Neural progenitor cell (in vitro differentiated cells): ENCODE data around the gene FADS2. TPM values are rescaled to one million over a fixed set of nuclear protein-coding genes. Genes with fewer than 3 reads are reported as not detected.

Experiments
- DNase-seq: peaks from one replicate; pipeline ENCODE4 v3.0.0-alpha.2; 2016; ENCODE audit warnings: low spot score
- H2AFZ ChIP-seq: fragments of 200-600 bp; sonication (generic); replicated peaks from 2 replicates; pipeline ENCODE4 v1.6.1; 2016; ENCODE audit warnings: antibody characterized with exemption
- H3F3A ChIP-seq: fragments of 200-600 bp; sonication (generic); 2 replicates; pipeline ENCODE4 v1.6.1; 2016; ENCODE audit warnings: antibody characterized with exemption, low read depth
- H3K27ac ChIP-seq: fragments of 200-600 bp; sonication (generic); 2 replicates; pipeline ENCODE4 v1.5.1; 2016; ENCODE audit warnings: mild to moderate bottlenecking
- H3K27me3 ChIP-seq: fragments of 200-600 bp; sonication (generic); 2 replicates; pipeline ENCODE4 v1.6.1; 2016; ENCODE audit warnings: mild to moderate bottlenecking, moderate library complexity
- H3K36me3 ChIP-seq: fragments of 200-600 bp; sonication (generic); 2 replicates; pipeline ENCODE4 v1.5.1; 2016
- H3K4me1 ChIP-seq: fragments of 200-600 bp; sonication (generic); 2 replicates; pipeline ENCODE4 v1.6.1; 2016; ENCODE audit warnings: mixed run types
- H3K4me2 ChIP-seq: fragments of 200-600 bp; sonication (generic); 2 replicates; pipeline ENCODE4 v1.6.1; 2016
- H3K4me3 ChIP-seq: fragments of 200-600 bp; sonication (generic); 2 replicates; pipeline ENCODE4 v1.5.1; 2016
- H3K79me2 ChIP-seq: fragments of 200-600 bp; sonication (generic); 2 replicates; pipeline ENCODE4 v1.6.1; 2016; ENCODE audit warnings: low read depth
- H3K9ac ChIP-seq: fragments of 200-600 bp; sonication (generic); 2 replicates; pipeline ENCODE4 v1.6.1; 2016
- H3K9me3 ChIP-seq: fragments of 200-600 bp; sonication (generic); 2 replicates; pipeline ENCODE4 v1.5.1; 2016; ENCODE audit warnings: low read depth
- H4K20me1 ChIP-seq: fragments of 200-600 bp; sonication (generic); 2 replicates; pipeline ENCODE4 v1.6.1; 2016; ENCODE audit warnings: low read depth
- H3K27ac Mint-ChIP-seq: 3 replicates; pipeline ENCODE4 v1.8.0; 2021; ENCODE audit warnings: mixed read lengths
- H3K27me3 Mint-ChIP-seq: 2 replicates; pipeline ENCODE4 v1.8.0; 2022; ENCODE audit warnings: low read depth, mild to moderate bottlenecking, inconsistent platforms, moderate library complexity, mixed read lengths; ENCODE audit not compliant: insufficient read depth
- H3K36me3 Mint-ChIP-seq: 3 replicates; pipeline ENCODE4 v1.8.0; 2021; ENCODE audit warnings: mixed read lengths
- H3K4me1 Mint-ChIP-seq: 3 replicates; pipeline ENCODE4 v1.8.0; 2021; ENCODE audit warnings: mixed read lengths
- H3K4me3 Mint-ChIP-seq: 3 replicates; pipeline ENCODE4 v1.8.0; 2021; ENCODE audit warnings: mild to moderate bottlenecking, moderate library complexity, mixed read lengths
- H3K9me3 Mint-ChIP-seq: 3 replicates; pipeline ENCODE4 v1.8.0; 2020; ENCODE audit warnings: mixed read lengths
- EZH2 ChIP-seq: fragments of 200-600 bp; sonication (generic); IDR thresholded peaks from 2 replicates; pipeline ENCODE4 v1.6.1; 2017; ENCODE audit warnings: antibody characterized with exemption, mild to moderate bottlenecking, moderate library complexity
- EZH2phosphoT487 ChIP-seq: fragments of 200-600 bp; sonication (generic); IDR thresholded peaks from 2 replicates; pipeline ENCODE4 v1.6.1; 2017; ENCODE audit warnings: antibody characterized with exemption
- total RNA-seq: library from RNA; depleted of rRNA; stranded (reverse); fragments of >200 nt; gene quantifications from 2 replicates; pipeline ENCODE4 v1.2.3, GENCODE V29; 2015; ENCODE audit warnings: low replicate concordance
- TF ChIP-seq, protein P1 (sequence below): fragments of 200-600 bp; sonication (generic); IDR thresholded peaks from 2 replicates; pipeline ENCODE4 v1.5.1; 2017; ENCODE audit warnings: antibody characterized with exemption, mild to moderate bottlenecking

FADS2 gene
- total RNA-seq, 1 donor from 2014 or later: 233 TPM

DNA sequence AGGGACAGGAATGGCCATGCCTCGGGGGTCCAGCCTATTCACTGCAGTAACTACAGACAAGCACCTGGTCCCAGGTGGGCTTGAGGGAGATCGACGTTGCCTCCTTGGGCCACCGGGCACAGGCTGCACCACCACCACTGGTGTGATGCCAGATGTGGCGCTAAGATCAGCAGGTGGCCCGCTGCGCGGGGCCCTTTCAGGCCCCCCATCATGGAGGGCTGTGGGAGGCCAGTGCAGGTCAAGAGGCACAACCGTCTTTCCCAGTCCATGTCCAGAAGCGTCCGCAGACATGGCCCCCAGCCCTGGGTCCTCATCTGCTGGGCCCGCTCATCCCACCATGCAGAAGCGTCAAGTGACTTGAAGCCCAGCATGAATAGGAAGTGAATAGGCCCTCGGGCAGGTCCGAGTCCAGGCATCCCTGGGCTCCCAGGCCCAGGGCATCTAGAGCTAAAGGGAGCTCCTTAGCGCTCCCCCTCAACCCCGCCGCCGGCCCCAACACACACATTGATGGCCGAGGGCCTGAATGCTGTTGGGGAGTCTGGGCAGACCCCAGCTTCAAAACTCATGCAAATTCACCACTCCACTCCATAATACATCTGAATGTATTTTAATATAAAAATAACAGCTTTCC, 45.0 kb downstream of the FADS2 start:
- H4K20me1 ChIP-seq: peaks cover 15% of the 10 kb centered on the region
- no peak overlapping the region for H2AFZ ChIP-seq
- no peaks in the 10 kb centered on the region for H3K36me3 ChIP-seq
- H3K79me2 ChIP-seq: no peaks in the 10 kb centered on the region
- DNase-seq: no peak
- Mint-ChIP-seq H3K9me3 (no peaks in the 10 kb centered on the region), H3K4me3 (no peak overlapping the region), H3K27me3 (peaks cover 5% of the 10 kb centered on the region), H3K27ac (no peak overlapping the region), H3K4me1 (peaks cover 18% of the 10 kb centered on the region), H3K36me3 (no peaks in the 10 kb centered on the region)
- H3K4me2 ChIP-seq: no peak overlapping the region
- H3K27me3 ChIP-seq: peaks cover 14% of the 10 kb centered on the region
- H3K4me1 ChIP-seq: peaks cover 7% of the 10 kb centered on the region
- H3F3A ChIP-seq: peaks cover 15% of the 10 kb centered on the region
- TF ChIP-seq, protein P1, sequence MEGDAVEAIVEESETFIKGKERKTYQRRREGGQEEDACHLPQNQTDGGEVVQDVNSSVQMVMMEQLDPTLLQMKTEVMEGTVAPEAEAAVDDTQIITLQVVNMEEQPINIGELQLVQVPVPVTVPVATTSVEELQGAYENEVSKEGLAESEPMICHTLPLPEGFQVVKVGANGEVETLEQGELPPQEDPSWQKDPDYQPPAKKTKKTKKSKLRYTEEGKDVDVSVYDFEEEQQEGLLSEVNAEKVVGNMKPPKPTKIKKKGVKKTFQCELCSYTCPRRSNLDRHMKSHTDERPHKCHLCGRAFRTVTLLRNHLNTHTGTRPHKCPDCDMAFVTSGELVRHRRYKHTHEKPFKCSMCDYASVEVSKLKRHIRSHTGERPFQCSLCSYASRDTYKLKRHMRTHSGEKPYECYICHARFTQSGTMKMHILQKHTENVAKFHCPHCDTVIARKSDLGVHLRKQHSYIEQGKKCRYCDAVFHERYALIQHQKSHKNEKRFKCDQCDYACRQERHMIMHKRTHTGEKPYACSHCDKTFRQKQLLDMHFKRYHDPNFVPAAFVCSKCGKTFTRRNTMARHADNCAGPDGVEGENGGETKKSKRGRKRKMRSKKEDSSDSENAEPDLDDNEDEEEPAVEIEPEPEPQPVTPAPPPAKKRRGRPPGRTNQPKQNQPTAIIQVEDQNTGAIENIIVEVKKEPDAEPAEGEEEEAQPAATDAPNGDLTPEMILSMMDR: no peak
- TF ChIP-seq EZH2: no peak
- no peak for TF ChIP-seq EZH2phosphoT487
- H3K4me3 ChIP-seq: no peak overlapping the region
- no peak overlapping the region for H3K9ac ChIP-seq
- H3K27ac ChIP-seq: no peak overlapping the region
- no peaks in the 10 kb centered on the region for H3K9me3 ChIP-seq

DNA sequence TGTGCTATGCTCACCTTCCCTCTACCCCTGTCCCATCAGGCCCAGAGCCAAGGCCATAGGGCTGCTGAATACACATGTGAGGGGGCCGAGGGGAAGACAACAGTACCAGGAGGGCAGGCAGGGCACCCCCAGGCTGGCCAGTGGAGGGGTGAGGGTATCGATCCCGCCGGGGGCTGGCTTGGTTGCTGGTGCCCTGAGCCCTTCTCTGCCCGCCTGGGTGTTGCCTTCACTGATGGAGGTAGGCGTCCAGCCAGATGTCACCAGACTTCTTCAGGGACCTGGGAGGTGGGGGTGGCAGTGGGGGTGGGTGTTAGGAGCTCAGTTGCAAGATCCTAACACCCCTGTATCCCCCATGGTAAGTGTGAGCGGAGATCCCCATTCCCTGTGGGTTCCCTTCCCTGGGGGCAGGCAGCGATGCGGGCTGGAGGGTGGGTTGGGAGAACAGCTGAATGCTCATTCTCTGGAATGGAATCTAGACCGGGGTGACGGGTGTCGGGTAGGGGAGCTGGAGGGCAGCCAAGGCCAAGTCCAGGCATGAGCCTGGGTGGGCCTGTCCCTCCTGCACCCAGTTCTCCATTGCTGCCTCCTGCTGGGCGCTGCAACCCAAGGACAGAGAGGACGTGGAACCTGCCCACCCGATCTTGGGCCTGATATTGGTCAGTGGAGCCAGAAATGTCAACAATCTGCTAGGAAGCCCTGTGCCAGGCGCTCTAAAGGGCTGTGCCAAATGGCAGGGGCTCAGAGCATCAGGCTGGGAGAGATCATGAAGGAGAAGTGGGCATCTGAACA, 45.7 kb downstream of the FADS2 start:
- TF ChIP-seq EZH2 (no peak), EZH2phosphoT487 (no peak)
- TF ChIP-seq, protein P1: no peak
- Histone ChIP-seq H3K27me3 (peaks cover 14% of the 10 kb centered on the region), H3K79me2 (no peaks in the 10 kb centered on the region), H3K27ac (no peak overlapping the region), H4K20me1 (peaks cover 14% of the 10 kb centered on the region), H3K4me1 (peaks cover 7% of the 10 kb centered on the region), H3K9me3 (no peaks in the 10 kb centered on the region), H2AFZ (no peak overlapping the region), H3K4me3 (no peak overlapping the region), H3F3A (peaks cover 13% of the 10 kb centered on the region), H3K36me3 (no peaks in the 10 kb centered on the region), H3K4me2 (no peak overlapping the region), H3K9ac (no peak overlapping the region)
- Mint-ChIP-seq H3K4me1 (peaks cover 18% of the 10 kb centered on the region), H3K36me3 (no peaks in the 10 kb centered on the region), H3K4me3 (no peak overlapping the region), H3K27ac (no peak overlapping the region), H3K9me3 (no peaks in the 10 kb centered on the region), H3K27me3 (peaks cover 5% of the 10 kb centered on the region)
- no peak for DNase-seq

DNA sequence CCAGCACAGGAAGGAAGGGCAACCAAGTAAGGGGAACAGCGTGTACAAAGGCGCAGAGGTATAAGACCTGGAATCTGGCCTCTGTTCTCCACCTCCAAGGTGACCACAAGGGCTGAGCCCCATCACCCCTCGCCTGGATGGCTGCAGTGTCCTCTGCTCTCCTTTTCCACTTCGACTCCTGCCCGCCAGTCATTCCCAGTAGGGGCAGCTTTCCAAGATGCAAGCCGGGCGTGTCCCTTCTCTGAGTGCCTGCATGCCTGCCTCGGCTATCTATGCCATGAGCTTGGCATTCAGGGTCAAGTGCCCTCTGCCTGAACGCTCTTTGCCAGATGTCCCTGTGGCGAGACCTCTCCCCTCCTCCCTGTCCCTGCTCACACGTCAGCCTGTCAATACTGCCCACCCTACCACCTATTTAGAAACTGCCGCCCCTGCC, 46.3 kb downstream of the FADS2 start:
- Histone ChIP-seq H4K20me1 (peaks cover 8% of the 10 kb centered on the region), H3F3A (peaks cover 9% of the 10 kb centered on the region), H3K36me3 (no peaks in the 10 kb centered on the region), H3K4me3 (no peak overlapping the region), H3K9ac (no peak overlapping the region), H3K4me2 (no peak overlapping the region), H3K27ac (no peak overlapping the region), H3K4me1 (peaks cover 7% of the 10 kb centered on the region), H3K79me2 (no peaks in the 10 kb centered on the region), H3K27me3 (peaks cover 14% of the 10 kb centered on the region), H3K9me3 (no peaks in the 10 kb centered on the region), H2AFZ (no peak overlapping the region)
- Mint-ChIP-seq H3K4me3 (no peak overlapping the region), H3K9me3 (no peaks in the 10 kb centered on the region), H3K27ac (no peak overlapping the region), H3K27me3 (peaks cover 5% of the 10 kb centered on the region), H3K4me1 (peaks cover 17% of the 10 kb centered on the region), H3K36me3 (no peaks in the 10 kb centered on the region)
- TF ChIP-seq, protein P1: no peak
- TF ChIP-seq EZH2phosphoT487 (no peak), EZH2 (no peak)
- no peak for DNase-seq
